Measurements from ENCODE around the gene MIA2.
"Not testable (repeated sequence)": the region's sequence is repeated elsewhere in the genome, so short reads cannot be mapped to it uniquely, and the experiment has no call there.

The MIA2 gene

DNA sequence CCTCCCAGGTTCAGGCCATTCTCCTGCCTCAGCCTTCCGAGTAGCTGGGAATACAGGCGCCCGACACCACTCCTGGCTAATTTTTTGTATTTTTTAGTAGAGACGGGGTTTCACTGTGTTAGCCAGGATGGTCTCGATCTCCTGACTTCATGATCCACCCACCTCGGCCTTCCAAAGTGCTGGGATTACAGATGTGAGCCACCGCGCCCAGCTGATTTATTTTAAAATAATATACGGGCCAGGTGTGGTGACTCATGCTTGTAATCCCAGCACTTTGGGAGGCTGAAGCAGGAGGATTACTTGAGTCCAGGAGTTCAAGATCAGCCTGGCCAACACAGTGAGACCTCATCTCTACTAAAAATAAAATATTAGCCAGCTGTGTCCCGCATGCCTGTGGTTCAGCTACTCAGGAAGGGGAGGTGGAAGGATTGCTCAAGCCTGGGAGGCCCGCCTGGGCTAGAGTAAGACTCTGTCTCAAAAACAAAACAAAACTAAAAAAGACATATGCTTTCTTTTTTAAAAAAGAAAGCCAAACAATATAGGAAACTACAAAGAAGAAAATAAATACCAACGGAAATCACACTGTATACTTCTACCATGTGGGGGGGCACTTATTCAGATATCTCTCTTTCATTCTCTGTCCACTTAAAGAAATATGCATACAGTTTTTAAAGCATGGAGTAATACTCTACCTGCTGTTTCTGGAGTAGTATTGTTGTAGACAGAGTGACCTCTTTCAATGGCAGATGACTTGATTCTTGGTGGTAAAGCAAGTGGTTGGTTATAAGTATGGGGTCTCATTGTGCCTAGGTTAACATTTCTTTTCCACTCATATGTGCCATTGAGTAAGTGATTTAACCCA lies 930 bp upstream of the MIA2 start:
- H3K4me1 ChIP-seq (ENCODE audit: control insufficient read depth, insufficient read depth, low read depth, low read length): peaks cover 5% of the 10 kb centered on the region
- no peaks in the 10 kb centered on the region for H3K27me3 ChIP-seq (ENCODE audit: control insufficient read depth in 1 of 2, insufficient read depth in 1 of 2, low read length in 2 of 2)
- no peak overlapping the region for H2BK120ac ChIP-seq (ENCODE audit: low read depth, low read length)
- H3K4me3 ChIP-seq (ENCODE audit: insufficient read depth in 1 of 2, low read depth in 1 of 2, low read length in 2 of 2): peak overlapping the region in 1 of 2 experiments; percentile 20
- H2BK15ac ChIP-seq (ENCODE audit: low read depth, poor library complexity, severe bottlenecking): no peak overlapping the region
- no peak overlapping the region for H2BK12ac ChIP-seq (ENCODE audit: low read length in 2 of 2)
- H3K9me3 ChIP-seq (ENCODE audit: control insufficient read depth, low read length): no peaks in the 10 kb centered on the region
- peak overlapping the region; percentile 72 for H3K9ac ChIP-seq (ENCODE audit: low read length)
- no peak overlapping the region for H3K4me2 ChIP-seq (ENCODE audit: low read length, poor library complexity, severe bottlenecking)
- H2AK5ac ChIP-seq (ENCODE audit: low read length, severe bottlenecking): no peak overlapping the region
- H3K23ac ChIP-seq (ENCODE audit: low read length in 2 of 2): no peak overlapping the region
- no peak overlapping the region for H4K91ac ChIP-seq (ENCODE audit: low read length)
- peak overlapping the region; percentile 80 for H3K27ac ChIP-seq (ENCODE audit: low read length, poor library complexity, severe bottlenecking)
- no peak overlapping the region for H3K18ac ChIP-seq (ENCODE audit: low read depth in 1 of 2, low read length in 2 of 2)
- peaks cover 0 to 3% of the 10 kb centered on the region in 2 experiments for H3K36me3 ChIP-seq (ENCODE audit: control insufficient read depth in 1 of 2, insufficient read depth in 2 of 2, low read depth in 1 of 2, low read length in 2 of 2)
- no peak overlapping the region for H3K4ac ChIP-seq (ENCODE audit: low read depth in 1 of 2, low read length in 2 of 2)
- DNase-seq: peak; percentile 85
- no peak overlapping the region for H4K8ac ChIP-seq (ENCODE audit: low read length)
- no peak overlapping the region for H3K14ac ChIP-seq (ENCODE audit: low read length in 2 of 2)
- H2AFZ ChIP-seq (ENCODE audit: low read depth, low read length): no peak overlapping the region
- WGBS: 84% methylated on average over 9 of the region's 12 CpGs
- no peak overlapping the region for H2BK5ac ChIP-seq (ENCODE audit: low read depth, low read length, poor library complexity, severe bottlenecking)
- peaks cover 3% of the 10 kb centered on the region for H3K79me1 ChIP-seq (replicated peaks; ENCODE audit: low read length, poor library complexity, severe bottlenecking)

GRCh38 chr14:39234986-39235385 lies 1.3 kb downstream of the MIA2 start:
- WGBS: 94% methylated on average over 3 of the region's 5 CpGs
- H3K27ac ChIP-seq (ENCODE audit: low read length, poor library complexity, severe bottlenecking): not testable (repeated sequence)

GRCh38 chr14:39235466-39235865 lies 1.8 kb downstream of the MIA2 start:
- not testable (repeated sequence) for H2BK120ac ChIP-seq (ENCODE audit: low read depth, low read length); DNase-seq; H2BK5ac ChIP-seq (ENCODE audit: low read depth, low read length, poor library complexity, severe bottlenecking); H4K8ac ChIP-seq (ENCODE audit: low read length); H3K27me3 ChIP-seq (ENCODE audit: control insufficient read depth in 1 of 2, insufficient read depth in 1 of 2, low read length in 2 of 2); H3K4me1 ChIP-seq (ENCODE audit: control insufficient read depth, insufficient read depth, low read depth, low read length); H3K4ac ChIP-seq (ENCODE audit: low read depth in 1 of 2, low read length in 2 of 2); H2BK12ac ChIP-seq (ENCODE audit: low read length in 2 of 2); H3K36me3 ChIP-seq (ENCODE audit: control insufficient read depth in 1 of 2, insufficient read depth in 2 of 2, low read depth in 1 of 2, low read length in 2 of 2); H3K18ac ChIP-seq (ENCODE audit: low read depth in 1 of 2, low read length in 2 of 2); H2AK5ac ChIP-seq (ENCODE audit: low read length, severe bottlenecking); H3K14ac ChIP-seq (ENCODE audit: low read length in 2 of 2); H4K91ac ChIP-seq (ENCODE audit: low read length); H3K23ac ChIP-seq (ENCODE audit: low read length in 2 of 2); H3K4me3 ChIP-seq (ENCODE audit: insufficient read depth in 1 of 2, low read depth in 1 of 2, low read length in 2 of 2); H3K9me3 ChIP-seq (ENCODE audit: control insufficient read depth, low read length); H2BK15ac ChIP-seq (ENCODE audit: low read depth, poor library complexity, severe bottlenecking); H3K79me1 ChIP-seq (replicated peaks; ENCODE audit: low read length, poor library complexity, severe bottlenecking); H3K27ac ChIP-seq (ENCODE audit: low read length, poor library complexity, severe bottlenecking); H2AFZ ChIP-seq (ENCODE audit: low read depth, low read length); H3K9ac ChIP-seq (ENCODE audit: low read length)
- H3K4me2 ChIP-seq (ENCODE audit: low read length, poor library complexity, severe bottlenecking): peak overlapping the region; percentile 37

More at GRCh38 chr14:39234986-39235385, 1.3 kb downstream of the MIA2 start:
- not testable (repeated sequence) for H3K18ac ChIP-seq (ENCODE audit: low read depth in 1 of 2, low read length in 2 of 2); H2BK5ac ChIP-seq (ENCODE audit: low read depth, low read length, poor library complexity, severe bottlenecking); H3K4ac ChIP-seq (ENCODE audit: low read depth in 1 of 2, low read length in 2 of 2); H4K91ac ChIP-seq (ENCODE audit: low read length); H2BK12ac ChIP-seq (ENCODE audit: low read length in 2 of 2); H3K4me3 ChIP-seq (ENCODE audit: insufficient read depth in 1 of 2, low read depth in 1 of 2, low read length in 2 of 2); H4K8ac ChIP-seq (ENCODE audit: low read length); DNase-seq; H3K27me3 ChIP-seq (ENCODE audit: control insufficient read depth in 1 of 2, insufficient read depth in 1 of 2, low read length in 2 of 2); H3K9me3 ChIP-seq (ENCODE audit: control insufficient read depth, low read length); H2BK15ac ChIP-seq (ENCODE audit: low read depth, poor library complexity, severe bottlenecking); H3K36me3 ChIP-seq (ENCODE audit: control insufficient read depth in 1 of 2, insufficient read depth in 2 of 2, low read depth in 1 of 2, low read length in 2 of 2); H3K14ac ChIP-seq (ENCODE audit: low read length in 2 of 2); H2AFZ ChIP-seq (ENCODE audit: low read depth, low read length); H3K23ac ChIP-seq (ENCODE audit: low read length in 2 of 2); H2BK120ac ChIP-seq (ENCODE audit: low read depth, low read length); H3K4me1 ChIP-seq (ENCODE audit: control insufficient read depth, insufficient read depth, low read depth, low read length); H2AK5ac ChIP-seq (ENCODE audit: low read length, severe bottlenecking); H3K79me1 ChIP-seq (replicated peaks; ENCODE audit: low read length, poor library complexity, severe bottlenecking)
- H3K9ac ChIP-seq (ENCODE audit: low read length): peak overlapping the region; percentile 82
- peak overlapping the region; percentile 52 for H3K4me2 ChIP-seq (ENCODE audit: low read length, poor library complexity, severe bottlenecking)

DNA sequence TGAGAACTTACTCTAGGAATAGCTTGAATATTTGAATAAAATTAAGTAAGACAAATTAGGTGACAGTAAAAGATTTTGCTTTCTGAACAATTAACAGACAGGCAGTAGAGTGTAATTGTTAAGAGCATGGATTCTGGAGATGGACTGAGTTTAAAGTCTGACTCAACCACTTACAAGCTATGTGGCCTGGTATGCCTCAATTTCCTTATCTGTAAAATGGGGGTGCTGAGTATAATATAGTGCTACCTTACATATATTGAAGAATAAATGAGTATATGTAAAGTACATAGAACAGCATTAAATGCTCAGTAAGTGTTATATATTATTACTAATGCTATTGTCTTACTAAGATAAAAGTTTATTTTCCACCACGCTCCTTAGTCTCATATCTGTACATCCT lies 7.1 kb downstream of the MIA2 start:
- no peaks in the 10 kb centered on the region for H3K9me3 ChIP-seq (ENCODE audit: control insufficient read depth, low read length)
- no peak overlapping the region for H3K23ac ChIP-seq (ENCODE audit: low read length in 2 of 2)
- H3K4ac ChIP-seq (ENCODE audit: low read depth in 1 of 2, low read length in 2 of 2): no peak overlapping the region
- no peak overlapping the region for H2BK5ac ChIP-seq (ENCODE audit: low read depth, low read length, poor library complexity, severe bottlenecking)
- no peak overlapping the region for H2BK120ac ChIP-seq (ENCODE audit: low read depth, low read length)
- H4K91ac ChIP-seq (ENCODE audit: low read length): no peak overlapping the region
- peaks cover 0 to 8% of the 10 kb centered on the region in 2 experiments for H3K36me3 ChIP-seq (ENCODE audit: control insufficient read depth in 1 of 2, insufficient read depth in 2 of 2, low read depth in 1 of 2, low read length in 2 of 2)
- peaks cover 6% of the 10 kb centered on the region for H3K4me1 ChIP-seq (ENCODE audit: control insufficient read depth, insufficient read depth, low read depth, low read length)
- no peak for DNase-seq
- peaks cover 3% of the 10 kb centered on the region for H3K79me1 ChIP-seq (replicated peaks; ENCODE audit: low read length, poor library complexity, severe bottlenecking)
- no peak overlapping the region for H3K4me3 ChIP-seq (ENCODE audit: insufficient read depth in 1 of 2, low read depth in 1 of 2, low read length in 2 of 2)
- no peak overlapping the region for H3K4me2 ChIP-seq (ENCODE audit: low read length, poor library complexity, severe bottlenecking)
- no peak overlapping the region for H2AFZ ChIP-seq (ENCODE audit: low read depth, low read length)
- no peak overlapping the region for H2AK5ac ChIP-seq (ENCODE audit: low read length, severe bottlenecking)
- no peaks in the 10 kb centered on the region for H3K27me3 ChIP-seq (ENCODE audit: control insufficient read depth in 1 of 2, insufficient read depth in 1 of 2, low read length in 2 of 2)
- H3K27ac ChIP-seq (ENCODE audit: low read length, poor library complexity, severe bottlenecking): no peak overlapping the region
- H3K18ac ChIP-seq (ENCODE audit: low read depth in 1 of 2, low read length in 2 of 2): no peak overlapping the region
- no peak overlapping the region for H3K9ac ChIP-seq (ENCODE audit: low read length)
- H3K14ac ChIP-seq (ENCODE audit: low read length in 2 of 2): no peak overlapping the region
- H2BK12ac ChIP-seq (ENCODE audit: low read length in 2 of 2): no peak overlapping the region
- no CpG with 5 or more reads among the region's 1 CpG for WGBS
- no peak overlapping the region for H2BK15ac ChIP-seq (ENCODE audit: low read depth, poor library complexity, severe bottlenecking)
- no peak overlapping the region for H4K8ac ChIP-seq (ENCODE audit: low read length)
